CD14-positive monocyte (primary cell): ENCODE data around the gene RASAL2. TPM values are rescaled to one million over a fixed set of nuclear protein-coding genes. Genes with fewer than 3 reads are reported as not detected.

Source experiments
- DNase-seq, 3 donors: peaks; one replicate each; pipeline ENCODE4 v3.0.0-alpha.2; 2011 to 2022
- H2AFZ ChIP-seq: 2 replicates; pipeline ENCODE4 v1.6.0; 2012; ENCODE audit warnings: mild to moderate bottlenecking, low read depth, low read length, inconsistent platforms; ENCODE audit not compliant: insufficient read depth, poor library complexity, severe bottlenecking
- H3K27ac ChIP-seq, 2 donors: 1 replicate in 1 of 2; 2 replicates in 1 of 2; pipeline ENCODE4 v1.5.1; 2012 to 2013; ENCODE audit warnings: low read length in 2 of 2, control low read depth in 1 of 2, inconsistent platforms in 1 of 2, low read depth in 1 of 2, mild to moderate bottlenecking in 1 of 2
- H3K27me3 ChIP-seq, 2 donors: one replicate each; pipeline versions ENCODE4 v1.6.0 to v1.6.1; 2011 to 2013; ENCODE audit warnings: low read length in 2 of 2; ENCODE audit not compliant: control insufficient read depth in 2 of 2, insufficient read depth in 2 of 2
- H3K36me3 ChIP-seq, 2 donors: replicated peaks in 1 of 2; 1 replicate in 1 of 2; 2 replicates in 1 of 2; pipeline versions ENCODE4 v1.5.1 to v1.6.1; 2012 to 2013; ENCODE audit warnings: low read length in 2 of 2, control low read depth in 1 of 2, inconsistent platforms in 1 of 2, mild to moderate bottlenecking in 1 of 2; ENCODE audit not compliant: insufficient read depth in 2 of 2, control insufficient read depth in 1 of 2
- H3K4me1 ChIP-seq, 2 donors: 1 replicate in 1 of 2; 2 replicates in 1 of 2; pipeline versions ENCODE4 v1.5.1 to v1.6.1; 2012 to 2013; ENCODE audit warnings: low read length in 2 of 2, control low read depth in 1 of 2, inconsistent platforms in 1 of 2, mild to moderate bottlenecking in 1 of 2, moderate library complexity in 1 of 2; ENCODE audit not compliant: insufficient read depth in 2 of 2, control insufficient read depth in 1 of 2
- H3K4me2 ChIP-seq: replicated peaks from 2 replicates; pipeline ENCODE3; 2012; ENCODE audit warnings: low read length, moderate library complexity, mild to moderate bottlenecking; ENCODE audit not compliant: poor library complexity, severe bottlenecking; ENCODE audit errors: extremely low read depth
- H3K4me3 ChIP-seq, 3 experiments: fragments of 200-600 bp in 1 of 3; sonication (generic) in 1 of 3; replicated peaks in 1 of 3; 1 replicate in 2 of 3; 2 replicates in 1 of 3; pipeline ENCODE4 v1.5.1; 2011 to 2013; ENCODE audit warnings: low read length in 3 of 3, mild to moderate bottlenecking in 3 of 3, control low read depth in 2 of 3, low read depth in 2 of 3, inconsistent platforms in 1 of 3, moderate library complexity in 1 of 3
- H3K79me2 ChIP-seq: 2 replicates; pipeline ENCODE4 v1.6.0; 2012; ENCODE audit warnings: mild to moderate bottlenecking, control low read depth, inconsistent platforms, low read length, moderate library complexity; ENCODE audit not compliant: insufficient read depth
- H3K9ac ChIP-seq: 2 replicates; pipeline ENCODE4 v1.6.0; 2017; ENCODE audit warnings: low read length, mild to moderate bottlenecking; ENCODE audit not compliant: insufficient read depth, poor library complexity, severe bottlenecking
- H3K9me3 ChIP-seq, 2 donors: replicated peaks in 1 of 2; 1 replicate in 1 of 2; 2 replicates in 1 of 2; pipeline versions ENCODE4 v1.5.1 to v1.6.1; 2012 to 2013; ENCODE audit warnings: low read length in 2 of 2, control low read depth in 1 of 2; ENCODE audit not compliant: control insufficient read depth in 1 of 2, insufficient read depth in 1 of 2
- H4K20me1 ChIP-seq: 2 replicates; pipeline ENCODE4 v1.6.0; 2012; ENCODE audit warnings: mild to moderate bottlenecking, low read length, control low read depth, moderate library complexity; ENCODE audit not compliant: insufficient read depth
- H3K27ac Mint-ChIP-seq, 7 donors: one replicate each; pipeline ENCODE4 v1.8.0; 2020; ENCODE audit warnings: mild to moderate bottlenecking in 7 of 7, mixed read lengths in 7 of 7, moderate library complexity in 6 of 7, inconsistent platforms in 2 of 7
- H3K27me3 Mint-ChIP-seq, 3 donors: one replicate each; pipeline ENCODE4 v1.8.0; 2021 to 2022; ENCODE audit warnings: low read depth in 3 of 3, mild to moderate bottlenecking in 3 of 3, mixed read lengths in 3 of 3, moderate library complexity in 3 of 3, inconsistent platforms in 1 of 3
- H3K36me3 Mint-ChIP-seq, 2 donors: one replicate each; pipeline ENCODE4 v1.8.0; 2020; ENCODE audit warnings: mixed read lengths in 2 of 2, inconsistent platforms in 1 of 2, mild to moderate bottlenecking in 1 of 2
- H3K4me1 Mint-ChIP-seq: one replicate; pipeline ENCODE4 v1.8.0; 2020; ENCODE audit warnings: mild to moderate bottlenecking, mixed read lengths
- H3K4me3 Mint-ChIP-seq, 2 donors: one replicate each; pipeline ENCODE4 v1.8.0; 2020; ENCODE audit warnings: mild to moderate bottlenecking in 2 of 2, mixed read lengths in 2 of 2, moderate library complexity in 1 of 2
- H3K9me3 Mint-ChIP-seq, 7 donors: one replicate each; pipeline ENCODE4 v1.8.0; 2020 to 2022; ENCODE audit warnings: mixed read lengths in 7 of 7, mild to moderate bottlenecking in 6 of 7, moderate library complexity in 6 of 7, inconsistent platforms in 2 of 7
- CTCF ChIP-seq: fragments of 200-600 bp; IDR thresholded peaks from one replicate; pipeline ENCODE4 v1.8.0; 2022; ENCODE audit warnings: antibody characterized with exemption, mild to moderate bottlenecking
- WGBS: methylation state at CpG from one replicate; pipeline ENCODE4 v1.1.5; 2013; ENCODE audit warnings: missing lambda C conversion rate; ENCODE audit not compliant: insufficient coverage; 5-methylcytosine and 5-hydroxymethylcytosine counted together
- intact Hi-C, 2 donors: fragments of 100-400 bp; cut with micrococcal nuclease; formaldehyde crosslinking; loops; one replicate each; pipeline versions ENCODE4 v1.15.0 to v1.15.1; 2023
- polyA plus RNA-seq, 3 donors: library from polyadenylated mRNA; depleted of rRNA in 1 of 3; unstranded in 2 of 3; stranded (reverse) in 1 of 3; fragments of 300-500 nt in 2 of 3; fragments of >200 nt in 1 of 3; fragmentation: Illumina TruSeq in 2 of 3; gene quantifications; 1 replicate in 2 of 3; 2 replicates in 1 of 3; pipeline ENCODE4 v1.2.3, GENCODE V29; 2012 to 2021

Gene RASAL2
- polyA plus RNA-seq, 3 donors = 0.15 to 1.00 (median 0.63) TPM

- intact Hi-C loops = no loop called here
- Histone ChIP-seq H3K27me3 (no peaks in the 10 kb centered on the region), H3K79me2 (no peaks in the 10 kb centered on the region), H3K4me3 (no peak overlapping the region), H4K20me1 (no peaks in the 10 kb centered on the region), H3K9me3 (no peaks in the 10 kb centered on the region), H3K4me2 (no peak overlapping the region), H2AFZ (no peak overlapping the region), H3K9ac (no peak overlapping the region), H3K36me3 (no peaks in the 10 kb centered on the region), H3K27ac (no peak overlapping the region), H3K4me1 (peaks cover 15 to 16% of the 10 kb centered on the region in 2 donors)
- Mint-ChIP-seq H3K36me3 (no peaks in the 10 kb centered on the region), H3K27ac (no peak overlapping the region), H3K4me1 (peaks cover 12% of the 10 kb centered on the region), H3K4me3 (no peak overlapping the region), H3K27me3 (peaks cover 0 to 1% (median 0%) of the 10 kb centered on the region in 3 donors), H3K9me3 (no peaks in the 10 kb centered on the region)
- no peak for TF ChIP-seq CTCF
- no peak for DNase-seq
- WGBS = no CpG with 5 or more reads among the region's 8 CpGs
Observed at GRCh38 chr1:178064191-178064821, 29.6 kb upstream of the RASAL2 start.

- Histone ChIP-seq H3K9me3 (no peaks in the 10 kb centered on the region), H3K9ac (no peak overlapping the region), H3K4me1 (peaks cover 15 to 16% of the 10 kb centered on the region in 2 donors), H2AFZ (no peak overlapping the region), H3K27me3 (no peaks in the 10 kb centered on the region), H3K4me3 (no peak overlapping the region), H3K79me2 (no peaks in the 10 kb centered on the region), H3K27ac (no peak overlapping the region), H3K36me3 (no peaks in the 10 kb centered on the region), H3K4me2 (no peak overlapping the region), H4K20me1 (no peaks in the 10 kb centered on the region)
- DNase-seq = no peak
- Mint-ChIP-seq H3K4me3 (no peak overlapping the region), H3K9me3 (no peaks in the 10 kb centered on the region), H3K4me1 (peaks cover 12% of the 10 kb centered on the region), H3K27ac (peak overlapping the region in 1 of 7 donors; percentile 2), H3K36me3 (no peaks in the 10 kb centered on the region), H3K27me3 (peaks cover 0 to 1% (median 0%) of the 10 kb centered on the region in 3 donors)
- WGBS = 100% methylated on average over 3 of the region's 3 CpGs
- no peak for TF ChIP-seq CTCF
- intact Hi-C loops = no loop called here
Observed at GRCh38 chr1:178065250-178065649, 28.7 kb upstream of the RASAL2 start.
